Lower leg skin (tissue), 3 donors: Measurements from ENCODE around the gene MYRIP.

Source experiments
- CTCF ChIP-seq, 3 donors: fragments of 450-650 bp; IDR thresholded peaks; one replicate each; pipeline ENCODE4 v1.5.1; 2016; ENCODE audit warnings: antibody characterized with exemption in 3 of 3, mild to moderate bottlenecking in 3 of 3, moderate library complexity in 2 of 3
- POLR2A ChIP-seq, 2 donors: fragments of 450-650 bp; IDR thresholded peaks; one replicate each; pipeline ENCODE4 v1.6.1; 2016 to 2017; ENCODE audit warnings: antibody characterized with exemption in 2 of 2, mild to moderate bottlenecking in 1 of 2, moderate library complexity in 1 of 2

- no peak for TF ChIP-seq CTCF (IDR thresholded peaks at IDR 0.05)
- TF ChIP-seq POLR2A (IDR thresholded peaks at IDR 0.05), result no peak
Measured at GRCh38 chr3:40070816-40071215, 261.4 kb downstream of the MYRIP start.
